NB4 (cell line): ENCODE measurements around the gene TMEM231.
"Not testable (repeated sequence)": the region's sequence is repeated elsewhere in the genome, so short reads cannot be mapped to it uniquely, and the experiment has no call there.

ENCODE experiments used
- POLR2A ChIP-seq: IDR thresholded peaks from 2 replicates; pipeline ENCODE4 v1.6.1; 2011; ENCODE audit warnings: mild to moderate bottlenecking; ENCODE audit not compliant: insufficient read length; ENCODE audit errors: extremely low read depth
- TF ChIP-seq, protein P1 (sequence below): IDR thresholded peaks from one replicate; pipeline ENCODE4 v1.5.1; 2012; ENCODE audit warnings: low read depth, low read length

DNA sequence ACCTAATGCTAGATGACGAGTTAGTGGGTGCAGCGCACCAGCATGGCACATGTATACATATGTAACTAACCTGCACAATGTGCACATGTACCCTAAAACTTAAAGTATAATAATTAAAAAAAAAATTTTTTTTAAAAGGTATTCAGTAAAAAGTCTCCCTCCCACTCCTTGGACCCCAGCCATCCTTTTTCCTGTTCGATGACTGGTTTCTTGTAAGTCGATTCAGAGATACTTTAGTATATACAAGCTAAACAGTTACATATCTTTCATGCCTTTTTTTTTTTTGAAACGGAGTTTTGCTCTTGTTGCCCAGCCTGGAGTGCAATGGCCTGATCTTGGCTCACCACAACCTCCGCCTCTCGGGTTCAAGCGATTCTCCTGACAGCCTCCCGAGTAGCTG, 35.9 kb upstream of the TMEM231 start:
- TF ChIP-seq, protein P1, sequence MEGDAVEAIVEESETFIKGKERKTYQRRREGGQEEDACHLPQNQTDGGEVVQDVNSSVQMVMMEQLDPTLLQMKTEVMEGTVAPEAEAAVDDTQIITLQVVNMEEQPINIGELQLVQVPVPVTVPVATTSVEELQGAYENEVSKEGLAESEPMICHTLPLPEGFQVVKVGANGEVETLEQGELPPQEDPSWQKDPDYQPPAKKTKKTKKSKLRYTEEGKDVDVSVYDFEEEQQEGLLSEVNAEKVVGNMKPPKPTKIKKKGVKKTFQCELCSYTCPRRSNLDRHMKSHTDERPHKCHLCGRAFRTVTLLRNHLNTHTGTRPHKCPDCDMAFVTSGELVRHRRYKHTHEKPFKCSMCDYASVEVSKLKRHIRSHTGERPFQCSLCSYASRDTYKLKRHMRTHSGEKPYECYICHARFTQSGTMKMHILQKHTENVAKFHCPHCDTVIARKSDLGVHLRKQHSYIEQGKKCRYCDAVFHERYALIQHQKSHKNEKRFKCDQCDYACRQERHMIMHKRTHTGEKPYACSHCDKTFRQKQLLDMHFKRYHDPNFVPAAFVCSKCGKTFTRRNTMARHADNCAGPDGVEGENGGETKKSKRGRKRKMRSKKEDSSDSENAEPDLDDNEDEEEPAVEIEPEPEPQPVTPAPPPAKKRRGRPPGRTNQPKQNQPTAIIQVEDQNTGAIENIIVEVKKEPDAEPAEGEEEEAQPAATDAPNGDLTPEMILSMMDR = not testable (repeated sequence)
- TF ChIP-seq POLR2A = not testable (repeated sequence)
